ENCODE measurements around the gene RHAG. TPM values are rescaled to one million over a fixed set of nuclear protein-coding genes. Genes with fewer than 3 reads are reported as not detected.
"Not testable (repeated sequence)": the region's sequence is repeated elsewhere in the genome, so short reads cannot be mapped to it uniquely, and the experiment has no call there.

RHAG gene
- total RNA-seq, 6 experiments from 2014 or later = 0.18 to 2.7 (median 0.85) TPM; not detected in 2

- no peaks in the 10 kb centered on the region for H3K9me3 ChIP-seq
- H3K36me3 ChIP-seq = no peaks in the 10 kb centered on the region
- no peak for TF ChIP-seq CTCF (IDR thresholded peaks at IDR 0.05)
- TF ChIP-seq POLR2A (IDR thresholded peaks at IDR 0.05) = no peak
- no peaks in the 10 kb centered on the region for H3K27me3 ChIP-seq
- WGBS (ENCODE audit: insufficient coverage, low coverage, low lambda C conversion rate, missing lambda C conversion rate) = 31% methylated on average over 5 of the region's 5 CpGs
- H3K4me1 ChIP-seq = no peaks in the 10 kb centered on the region
- no peak overlapping the region for H3K27ac ChIP-seq
- intact Hi-C loops (cut with DNase I) = no loop called here
- no peak for ATAC-seq
- DNase-seq = no peak
- no peak overlapping the region for H3K4me3 ChIP-seq
Observed at GRCh38 chr6:49666930-49667757, 30.5 kb upstream of the RHAG start.

GRCh38 chr6:49666480-49666879 lies 29.8 kb upstream of the RHAG start:
- no peak overlapping the region for H3K27ac ChIP-seq
- DNase-seq (no peak), ATAC-seq (no peak)
- H3K4me3 ChIP-seq = no peak overlapping the region
- TF ChIP-seq POLR2A (IDR thresholded peaks at IDR 0.05) (no peak), CTCF (IDR thresholded peaks at IDR 0.05) (no peak)
- H3K27me3 ChIP-seq = no peaks in the 10 kb centered on the region
- no peaks in the 10 kb centered on the region for H3K4me1 ChIP-seq
- no peaks in the 10 kb centered on the region for H3K9me3 ChIP-seq
- H3K36me3 ChIP-seq = no peaks in the 10 kb centered on the region
- intact Hi-C loops (cut with DNase I) = no loop called here
- 43% methylated on average over 1 of the region's 1 CpG for WGBS (ENCODE audit: insufficient coverage, low coverage, low lambda C conversion rate, missing lambda C conversion rate)

- no peak for TF ChIP-seq CTCF (IDR thresholded peaks at IDR 0.05)
- no peak for TF ChIP-seq POLR2A (IDR thresholded peaks at IDR 0.05)
- no peak for ATAC-seq
- WGBS (ENCODE audit: insufficient coverage, low coverage, low lambda C conversion rate, missing lambda C conversion rate) = 52% methylated on average over 3 of the region's 3 CpGs
- H3K27me3 ChIP-seq = no peaks in the 10 kb centered on the region
- H3K27ac ChIP-seq = no peak overlapping the region
- no peaks in the 10 kb centered on the region for H3K9me3 ChIP-seq
- H3K36me3 ChIP-seq = no peaks in the 10 kb centered on the region
- no peak overlapping the region for H3K4me3 ChIP-seq
- no peaks in the 10 kb centered on the region for H3K4me1 ChIP-seq
- intact Hi-C loops (cut with DNase I) = no loop called here
- DNase-seq = no peak
Observed at GRCh38 chr6:49664817-49665216, 28.2 kb upstream of the RHAG start.

GRCh38 chr6:49664054-49664453 lies 27.4 kb upstream of the RHAG start:
- H3K4me3 ChIP-seq; H3K36me3 ChIP-seq; ATAC-seq; DNase-seq; H3K4me1 ChIP-seq; H3K27ac ChIP-seq; intact Hi-C loops (cut with DNase I); H3K27me3 ChIP-seq; H3K9me3 ChIP-seq: not testable (repeated sequence)
- 71% methylated on average over 1 of the region's 1 CpG for WGBS (ENCODE audit: insufficient coverage, low coverage, low lambda C conversion rate, missing lambda C conversion rate)

GRCh38 chr6:49662892-49663261 lies 26.2 kb upstream of the RHAG start:
- WGBS (ENCODE audit: insufficient coverage, low coverage, low lambda C conversion rate, missing lambda C conversion rate) = 67% methylated on average over 1 of the region's 1 CpG
- DNase-seq (no peak), ATAC-seq (no peak)
- Histone ChIP-seq H3K27me3 (no peaks in the 10 kb centered on the region), H3K27ac (no peak overlapping the region), H3K9me3 (no peaks in the 10 kb centered on the region), H3K4me3 (no peak overlapping the region), H3K36me3 (no peaks in the 10 kb centered on the region), H3K4me1 (no peaks in the 10 kb centered on the region)
- no peak for TF ChIP-seq CTCF (IDR thresholded peaks at IDR 0.05)
- TF ChIP-seq POLR2A (IDR thresholded peaks at IDR 0.05) = no peak
- intact Hi-C loops (cut with DNase I) = no loop called here
